HTERT RPE-1 (cell line): ENCODE results near the gene TRABD2B.

Source experiments
- in situ Hi-C: fragments of 300-500 bp; cut with MboI; formaldehyde crosslinking; loops from 4 replicates; pipeline ENCODE4 v1.14.3; 2020; ENCODE audit warnings: low sequenced_read_pairs

The TRABD2B gene

DNA sequence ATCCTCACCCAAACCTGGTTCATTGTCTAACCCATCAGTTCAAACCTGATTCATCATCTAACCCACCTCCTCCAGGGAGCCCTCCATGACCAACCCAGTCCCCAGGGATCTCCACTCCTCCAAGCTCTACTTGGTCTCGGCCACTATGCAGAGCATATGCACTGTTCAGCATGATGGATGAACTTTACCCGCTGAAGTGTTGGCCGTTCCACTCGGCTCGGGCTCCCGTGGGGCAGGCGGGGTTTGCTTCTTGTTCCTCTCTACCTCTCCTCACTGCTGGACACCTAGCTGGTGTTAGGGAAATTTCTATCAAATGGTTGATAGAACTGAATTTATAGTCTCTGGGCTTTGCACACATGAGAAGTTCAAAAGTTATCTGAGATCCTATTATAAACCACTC is 111.0 kb downstream of the TRABD2B start:
- in situ Hi-C loops = no loop called here

DNA sequence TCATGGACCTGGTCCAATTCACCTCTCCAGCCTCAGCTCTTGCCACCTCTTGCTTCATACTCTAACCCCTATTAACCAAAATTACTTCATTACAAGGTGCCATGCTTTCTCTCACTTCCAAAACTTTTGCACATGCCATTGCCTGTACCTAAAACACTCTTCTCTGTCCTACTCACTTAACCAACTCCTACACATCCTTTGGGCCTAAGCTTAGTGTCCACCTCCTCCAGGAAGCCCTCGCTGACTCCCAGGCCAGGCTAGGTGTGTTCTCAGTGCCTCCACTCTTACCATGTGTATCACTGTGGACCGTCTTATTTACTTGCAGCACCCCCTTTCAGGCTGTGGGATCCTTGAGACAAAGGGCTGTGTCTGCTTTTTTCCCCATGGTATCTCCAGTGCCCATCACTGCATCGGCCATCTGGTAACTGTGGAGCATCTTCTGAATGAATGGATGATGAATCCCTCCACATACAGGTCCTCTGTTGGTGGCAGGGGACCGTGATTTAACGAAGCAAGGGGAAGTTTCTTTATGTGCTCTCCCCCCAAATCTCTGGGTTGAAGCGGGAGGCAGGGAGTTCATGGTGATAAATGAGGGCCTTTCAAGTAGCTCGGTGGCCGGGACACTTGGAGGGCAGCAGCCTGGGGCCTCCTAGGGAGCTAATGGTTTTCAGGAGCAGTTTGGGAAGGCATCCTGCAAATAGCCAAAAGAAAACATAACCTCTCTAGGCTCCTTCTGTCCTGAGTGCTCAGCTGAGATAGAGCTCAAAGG is 111.9 kb downstream of the TRABD2B start:
- in situ Hi-C loops = no loop called here

DNA sequence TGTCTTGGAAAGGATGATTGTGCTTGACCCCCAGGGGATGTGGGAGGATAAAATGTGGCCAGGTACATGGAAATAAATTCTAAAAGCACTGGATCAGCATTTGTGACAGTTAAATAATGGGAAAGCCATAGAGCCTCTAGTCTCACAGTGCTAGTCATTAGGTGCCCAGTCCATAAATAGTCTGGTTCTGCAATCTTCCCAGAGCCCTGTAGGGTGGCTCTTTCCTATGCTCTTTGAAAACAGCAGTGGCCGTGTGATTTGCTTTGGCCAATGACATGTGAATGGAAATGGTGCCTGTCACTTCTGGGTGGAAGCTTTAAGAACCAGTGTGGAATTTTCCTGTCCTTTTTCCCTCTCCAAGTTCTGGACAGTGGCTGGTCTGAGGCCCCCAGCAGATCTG is 113.2 kb downstream of the TRABD2B start:
- in situ Hi-C loops = no loop called here

DNA sequence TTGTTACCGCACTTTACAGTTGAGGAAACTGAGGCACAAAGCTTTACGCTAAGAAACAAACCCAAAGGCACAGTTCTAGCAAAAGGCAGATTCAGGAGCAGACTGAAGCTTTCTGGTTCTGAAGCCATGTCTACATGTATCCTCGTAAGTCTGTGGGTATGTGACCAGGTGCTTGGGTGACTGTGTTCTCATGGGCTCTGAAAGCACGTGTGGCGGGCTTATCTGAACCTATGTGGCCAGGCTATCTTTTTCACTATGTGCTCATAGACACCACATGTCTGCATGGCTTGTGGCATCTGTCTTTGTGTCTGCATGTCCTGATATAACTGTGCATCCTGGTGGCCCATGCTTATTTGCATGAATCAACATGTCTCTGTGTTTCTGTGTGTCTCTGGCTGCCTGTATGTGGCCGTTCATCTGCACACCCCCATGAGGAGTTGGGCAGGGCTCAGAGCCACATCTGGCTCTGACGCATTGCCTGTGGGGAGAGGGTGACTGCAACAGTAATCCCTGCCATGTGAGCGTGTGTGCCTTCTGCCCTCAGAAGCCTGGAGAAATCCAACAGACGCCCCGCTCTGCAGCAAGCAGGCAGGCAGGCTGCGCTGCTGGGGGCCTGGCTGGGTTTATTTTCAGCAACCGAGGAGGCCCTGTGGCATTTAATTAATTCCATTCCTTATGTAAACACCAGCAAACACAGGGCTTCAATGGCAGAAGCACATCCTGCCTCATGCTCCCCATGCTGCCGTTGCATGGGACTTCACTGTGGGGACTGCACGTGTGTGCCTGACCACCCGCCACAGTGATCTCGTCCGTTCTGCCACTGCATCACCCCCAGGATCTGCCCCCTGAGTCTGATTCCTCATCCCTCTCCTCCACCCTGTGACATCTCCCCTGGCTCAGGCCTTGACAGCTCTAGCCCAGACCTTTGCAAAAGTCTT is 115.4 kb downstream of the TRABD2B start:
- in situ Hi-C loops = no loop called here

DNA sequence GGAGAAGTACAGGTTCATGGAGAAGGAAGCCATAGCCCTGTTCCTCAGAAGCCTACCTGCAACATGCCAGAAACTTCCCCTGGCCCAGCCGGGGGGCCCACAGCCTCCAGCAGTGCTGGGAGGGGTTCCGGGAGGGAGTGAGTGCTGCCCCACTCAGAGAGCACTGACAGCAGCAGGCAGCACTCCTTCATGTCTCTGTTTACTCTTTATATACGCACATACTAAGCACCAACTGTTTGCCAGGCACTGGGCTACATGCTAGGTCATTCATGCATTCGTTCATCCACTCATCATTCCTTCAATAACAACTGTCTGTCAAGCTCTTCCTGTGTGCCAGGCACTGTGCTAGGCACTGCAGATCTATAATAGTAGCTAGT is 120.6 kb downstream of the TRABD2B start:
- in situ Hi-C loops = no loop called here

DNA sequence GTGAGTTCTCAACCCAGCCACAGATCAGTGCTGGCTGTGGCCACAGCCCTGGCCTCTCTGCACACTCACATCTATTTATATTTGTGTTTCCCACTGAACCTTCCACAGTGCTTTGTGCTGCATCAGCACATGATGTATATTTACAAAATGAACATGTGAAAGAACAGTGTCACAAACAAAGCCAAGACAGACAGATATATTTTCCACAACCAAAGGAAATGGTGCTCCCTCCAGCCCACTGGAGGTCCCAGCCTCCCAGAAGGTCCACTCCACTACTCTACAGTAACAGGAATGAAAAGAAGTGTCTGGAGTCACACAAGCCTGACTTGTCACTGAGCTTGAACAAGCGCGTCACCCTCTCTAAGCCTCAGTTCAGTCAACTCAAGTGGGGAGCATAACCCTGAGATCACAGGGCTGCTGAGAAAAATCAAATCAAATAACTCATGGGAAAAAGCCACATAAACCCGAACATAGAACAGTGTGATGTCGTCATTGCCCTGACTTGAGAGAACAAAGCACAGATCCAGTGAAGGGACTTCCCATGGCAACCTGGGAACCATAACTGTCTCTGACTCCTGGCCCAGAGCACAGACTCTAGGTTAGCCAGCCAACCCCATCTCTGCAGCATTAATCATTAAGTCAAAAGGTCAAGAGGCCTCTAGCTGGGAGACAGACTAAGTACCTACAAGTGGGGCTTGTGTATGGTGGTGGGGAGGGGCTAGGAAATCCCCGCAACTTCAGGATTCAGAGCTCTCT is 121.2 kb downstream of the TRABD2B start:
- in situ Hi-C loops = no loop called here

DNA sequence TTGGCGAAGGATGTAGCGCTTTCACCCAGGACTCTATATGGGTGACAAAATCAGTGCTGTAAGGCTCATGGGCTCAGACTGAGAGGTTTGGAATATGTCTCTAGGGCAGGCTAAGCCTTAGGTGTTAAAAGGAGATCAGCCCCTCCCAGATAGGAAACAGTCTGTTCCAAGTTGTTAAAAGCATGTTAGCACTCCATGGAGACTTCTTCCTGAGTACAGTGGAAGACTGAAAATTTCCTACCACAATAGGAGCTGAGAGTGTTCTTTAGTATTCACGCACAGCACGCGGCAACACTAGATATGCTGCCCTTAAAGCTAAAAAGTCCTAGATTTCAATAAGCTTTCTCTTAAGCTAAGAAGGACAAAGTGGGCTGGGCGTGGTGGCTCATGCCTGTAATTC is 122.1 kb downstream of the TRABD2B start:
- in situ Hi-C loops = no loop called here

DNA sequence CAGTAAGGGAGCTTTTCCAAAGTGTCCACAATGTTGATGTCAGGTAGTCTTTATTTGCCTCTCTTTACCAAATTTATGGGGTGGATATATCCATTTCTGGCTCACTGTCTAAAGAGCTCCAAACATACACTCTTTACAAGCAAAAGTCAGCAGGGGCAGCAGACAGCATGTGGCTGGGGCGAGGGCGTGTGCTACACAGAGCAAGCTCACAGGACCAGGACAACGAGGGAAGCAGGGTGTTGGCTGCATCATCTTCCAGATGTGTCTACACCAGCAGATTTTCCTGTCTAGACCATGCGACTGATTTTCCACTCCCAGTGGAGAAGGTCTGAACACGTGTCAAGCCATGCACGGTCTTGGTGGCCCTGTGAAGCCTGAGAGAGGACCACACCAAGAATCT is 123.8 kb downstream of the TRABD2B start:
- in situ Hi-C loops = no loop called here

DNA sequence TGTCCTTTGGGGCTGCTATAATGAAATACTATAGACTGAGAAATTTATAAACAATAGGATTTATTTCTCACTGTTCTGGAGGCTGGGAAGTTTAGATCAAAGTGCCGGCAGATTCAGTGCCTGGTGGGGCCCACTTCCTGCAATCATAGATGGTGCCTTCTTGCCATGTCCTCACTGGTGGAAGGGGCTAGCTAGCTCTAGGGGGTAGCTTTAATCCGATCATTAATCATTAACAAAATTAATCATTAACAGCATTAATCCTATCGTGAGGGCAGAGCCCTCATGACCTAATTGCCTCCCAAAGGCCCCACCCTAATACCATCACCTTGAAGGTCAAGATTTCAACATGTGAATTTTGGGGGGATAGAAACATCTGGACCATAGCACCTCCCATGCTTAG is 124.3 kb downstream of the TRABD2B start:
- in situ Hi-C loops = no loop called here

DNA sequence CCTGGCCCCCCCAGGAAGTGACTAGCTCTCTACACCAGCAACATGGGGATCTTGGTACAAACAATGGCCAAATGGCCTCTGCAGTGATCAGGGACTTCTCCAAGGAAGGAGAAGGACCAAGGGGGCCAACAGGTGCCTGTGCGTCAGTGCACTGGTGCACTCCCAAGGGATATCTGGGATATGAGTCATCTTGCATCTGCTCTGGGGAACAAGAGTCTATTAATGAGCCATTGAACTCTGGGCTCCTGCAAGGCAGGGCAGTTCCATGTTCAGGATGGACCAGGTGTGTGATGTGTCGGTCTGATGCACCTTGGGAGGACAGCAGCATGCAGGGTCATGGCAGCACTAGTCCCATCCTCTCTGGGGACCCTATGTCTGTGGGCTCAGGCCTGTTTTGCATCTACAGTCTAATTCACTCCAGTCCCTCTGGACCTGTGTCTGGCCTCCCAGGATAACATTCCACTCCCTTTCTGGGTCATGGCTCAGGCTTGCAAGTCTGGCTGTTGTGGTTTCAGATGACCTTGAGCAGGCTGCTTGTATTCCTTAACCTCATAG is 125.3 kb downstream of the TRABD2B start:
- in situ Hi-C loops = no loop called here

DNA sequence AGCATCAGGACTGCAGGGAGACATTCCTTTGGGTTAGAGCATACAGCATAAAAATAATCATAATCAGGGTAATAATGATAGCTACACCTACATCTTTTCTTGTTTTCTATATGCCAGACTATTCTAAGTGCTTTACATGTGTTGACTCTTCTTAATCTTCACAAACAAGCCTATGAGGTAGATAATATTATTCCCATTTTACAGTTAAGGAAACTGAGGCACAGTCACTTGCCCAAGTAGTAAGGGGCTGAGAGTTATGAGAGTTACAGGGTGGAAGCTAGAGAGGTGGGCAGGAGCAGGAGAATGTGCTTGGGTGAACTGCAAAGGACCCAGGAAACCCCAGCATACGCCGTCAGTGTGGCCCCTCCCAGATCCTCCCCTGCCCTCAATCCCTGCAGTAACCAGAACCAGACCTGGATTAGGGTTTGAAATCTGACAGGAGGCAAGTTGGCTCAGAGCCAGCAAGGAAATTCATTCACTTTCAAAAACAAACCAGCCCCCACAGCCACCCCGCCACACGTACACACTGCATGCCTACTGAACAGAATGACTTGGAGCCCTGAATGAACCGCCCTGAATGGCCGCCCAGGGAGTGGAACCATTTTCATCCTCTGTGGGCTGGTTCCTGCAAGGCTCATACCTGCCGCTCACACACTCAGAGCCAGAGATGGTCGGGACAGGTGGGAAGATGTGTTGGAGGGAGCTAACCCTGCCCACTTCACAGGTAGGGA is 126.1 kb downstream of the TRABD2B start:
- in situ Hi-C loops = no loop called here

DNA sequence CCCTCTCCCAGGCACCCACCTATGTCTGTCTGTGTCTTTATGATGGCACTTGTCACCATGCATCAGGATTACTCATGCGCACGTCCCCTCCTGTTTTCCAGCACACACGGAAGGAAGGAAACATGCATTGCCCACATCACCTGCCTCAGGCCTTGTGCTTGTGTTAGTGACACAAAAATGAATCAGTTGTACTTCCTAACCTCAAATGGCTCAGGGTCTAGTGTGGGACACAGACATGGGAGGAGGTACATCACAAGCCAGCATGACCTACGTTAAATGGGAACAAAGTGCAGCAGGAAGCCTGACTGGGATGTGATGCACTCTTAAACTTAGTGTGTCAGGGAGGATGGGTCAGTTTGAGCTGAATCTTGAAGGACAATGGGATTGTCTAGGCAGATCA is 126.7 kb downstream of the TRABD2B start:
- in situ Hi-C loops = no loop called here

DNA sequence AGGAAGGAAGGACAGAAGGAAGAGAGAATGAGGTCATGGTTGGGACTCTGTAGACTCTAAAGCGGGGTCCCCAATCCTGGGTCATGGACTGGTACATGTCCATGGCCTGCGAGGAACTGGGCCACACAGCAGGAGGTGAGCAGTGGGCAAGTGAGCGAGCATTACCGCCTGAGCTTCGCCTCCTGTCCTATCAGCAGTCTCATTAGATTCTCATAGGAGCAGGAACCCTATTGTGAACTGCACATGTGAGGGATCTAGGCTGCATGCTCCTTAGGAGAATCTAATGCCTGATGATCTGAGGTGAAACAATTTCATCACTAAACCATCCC is 128.9 kb downstream of the TRABD2B start:
- in situ Hi-C loops = no loop called here

DNA sequence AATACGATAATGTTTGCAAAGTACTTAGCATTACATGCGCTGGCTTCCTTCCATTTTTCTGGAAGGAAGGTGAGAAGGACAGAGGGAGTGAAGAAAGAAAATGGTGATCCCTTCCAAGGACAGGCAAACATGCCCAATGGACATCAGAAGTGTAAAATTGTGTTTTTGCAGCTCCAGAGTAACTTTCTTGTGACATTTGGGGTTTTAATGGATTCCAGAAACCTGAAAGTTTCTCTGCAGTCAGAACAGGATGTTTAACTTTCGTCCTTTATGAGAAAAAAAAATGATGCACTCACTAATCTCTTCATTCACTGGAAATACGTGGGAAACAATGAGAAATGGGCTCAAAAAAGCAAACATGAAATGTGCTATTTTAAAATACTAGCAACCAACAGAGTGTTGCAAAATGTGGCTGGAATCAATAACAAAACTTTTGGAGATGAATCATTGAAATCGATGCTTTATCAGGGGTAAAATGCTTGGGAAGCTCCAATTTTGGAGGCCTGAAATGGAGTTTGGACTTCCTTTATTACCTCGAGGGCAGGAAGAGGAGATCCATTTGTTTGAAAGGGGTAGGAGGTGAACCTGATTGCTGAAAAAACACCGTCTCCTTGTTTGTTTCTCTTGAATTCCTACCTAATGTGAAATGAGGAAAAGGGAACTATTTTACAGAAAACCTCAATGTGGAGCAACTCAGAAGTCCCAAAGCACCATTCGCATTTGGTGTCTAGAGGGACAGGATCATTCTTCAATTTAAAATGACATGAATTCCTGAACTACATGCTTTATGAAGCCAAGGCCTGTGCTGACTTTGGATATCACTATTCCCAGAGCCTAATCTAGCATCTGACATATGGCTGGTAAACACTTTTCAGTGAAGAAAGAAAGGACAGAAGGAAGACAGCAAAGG is 129.5 kb downstream of the TRABD2B start:
- in situ Hi-C loops = no loop called here

DNA sequence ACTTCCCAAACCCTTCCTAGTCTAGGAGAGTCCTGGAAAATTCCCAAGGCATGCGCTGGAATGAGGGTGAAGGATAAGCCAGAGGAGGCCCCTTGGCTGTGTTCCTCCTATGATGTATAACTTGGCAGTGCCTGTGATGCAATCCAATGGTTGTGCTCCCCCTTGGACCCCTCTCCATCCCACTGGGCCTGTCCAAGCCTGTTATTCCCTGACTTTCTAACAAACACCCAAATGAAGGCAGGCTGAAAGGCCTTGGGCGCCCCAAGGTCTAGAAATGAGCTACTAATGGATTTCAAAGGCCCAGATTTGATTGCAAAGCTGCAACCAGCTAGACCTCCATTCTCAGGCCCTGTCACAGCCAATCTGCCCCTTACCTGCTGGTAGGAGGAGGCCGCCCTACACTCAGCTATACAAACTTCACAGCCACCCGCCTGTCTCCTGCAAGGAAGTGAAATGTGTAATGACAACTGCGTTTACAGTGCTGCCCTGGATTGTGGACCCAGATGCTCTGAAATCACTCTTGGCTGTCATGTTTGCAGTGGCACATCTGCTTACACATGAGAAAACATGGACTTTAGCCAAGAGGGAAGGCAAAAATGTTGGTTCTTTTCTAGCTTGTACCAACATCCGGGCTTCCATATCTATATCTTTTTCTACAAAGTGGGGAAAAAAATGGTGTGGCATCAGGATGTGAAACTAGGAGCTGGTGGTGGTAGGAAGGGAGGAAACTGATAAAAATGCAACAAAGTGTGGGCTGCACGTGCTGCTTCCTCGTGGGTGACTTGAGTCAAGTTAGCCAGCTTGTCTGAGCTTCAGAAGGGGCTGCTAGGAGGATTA is 130.4 kb downstream of the TRABD2B start:
- in situ Hi-C loops = no loop called here

DNA sequence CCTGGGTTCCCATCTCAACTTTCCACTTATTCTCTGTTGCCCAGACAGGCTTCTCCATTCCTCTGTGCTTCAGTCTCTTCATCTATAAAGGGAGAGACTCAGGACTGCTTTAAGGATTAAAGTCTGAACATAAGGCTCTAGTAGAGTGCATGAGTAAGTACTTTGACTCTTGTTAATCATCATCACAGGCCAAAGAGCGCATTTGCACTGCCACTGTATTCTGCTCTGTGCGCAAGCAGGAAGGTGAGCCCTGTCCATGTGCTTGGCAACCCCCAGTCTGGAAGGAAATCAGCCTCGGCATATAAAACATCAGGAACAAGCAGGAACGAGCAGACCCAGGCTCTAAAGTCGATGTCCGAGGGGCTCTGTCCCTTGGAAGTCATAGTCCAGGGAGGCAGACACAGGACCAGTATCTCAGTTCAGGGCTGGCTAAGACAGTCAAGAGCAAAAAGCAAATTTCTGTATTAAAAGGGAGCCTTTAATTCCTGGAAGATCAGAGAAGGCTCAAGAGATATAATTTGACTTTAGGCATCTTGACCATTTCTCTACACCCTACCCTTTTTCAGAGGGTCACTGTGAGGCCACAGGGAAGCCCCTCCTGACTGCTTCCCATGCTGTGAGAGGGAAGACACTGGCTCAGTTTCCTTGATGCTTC is 131.2 kb downstream of the TRABD2B start:
- in situ Hi-C loops = no loop called here

DNA sequence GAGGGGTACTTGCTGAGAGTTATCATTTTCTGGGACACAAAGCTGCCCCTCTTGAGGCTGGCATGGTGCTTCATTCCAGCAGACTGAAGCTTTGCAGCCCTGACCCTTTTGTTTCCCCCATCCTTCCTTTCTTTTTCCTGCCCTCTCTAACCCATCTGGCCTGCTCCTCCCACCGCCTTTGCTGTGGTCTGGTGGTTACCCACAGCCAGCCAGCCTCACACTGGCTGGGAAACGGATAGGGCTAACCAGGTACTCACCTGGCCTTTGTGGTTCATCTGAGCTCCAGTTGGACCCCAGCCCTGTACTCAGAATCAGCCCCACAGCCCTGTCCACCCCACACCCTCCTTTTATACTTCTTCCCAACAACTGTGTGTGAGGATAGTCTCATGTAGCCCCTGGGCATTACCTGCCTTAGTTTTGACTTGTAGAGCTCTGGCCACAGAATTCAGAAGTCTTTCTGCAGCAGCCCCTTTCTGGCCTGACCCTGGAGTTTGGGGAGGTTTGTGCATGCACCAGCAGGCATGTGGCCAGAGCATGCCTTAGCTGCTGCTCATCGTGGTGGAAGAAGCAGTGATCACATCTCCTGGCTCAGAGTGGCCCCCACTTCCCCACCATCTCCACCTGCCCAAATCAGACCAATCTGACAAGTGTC is 138.0 kb downstream of the TRABD2B start:
- in situ Hi-C loops = no loop called here

DNA sequence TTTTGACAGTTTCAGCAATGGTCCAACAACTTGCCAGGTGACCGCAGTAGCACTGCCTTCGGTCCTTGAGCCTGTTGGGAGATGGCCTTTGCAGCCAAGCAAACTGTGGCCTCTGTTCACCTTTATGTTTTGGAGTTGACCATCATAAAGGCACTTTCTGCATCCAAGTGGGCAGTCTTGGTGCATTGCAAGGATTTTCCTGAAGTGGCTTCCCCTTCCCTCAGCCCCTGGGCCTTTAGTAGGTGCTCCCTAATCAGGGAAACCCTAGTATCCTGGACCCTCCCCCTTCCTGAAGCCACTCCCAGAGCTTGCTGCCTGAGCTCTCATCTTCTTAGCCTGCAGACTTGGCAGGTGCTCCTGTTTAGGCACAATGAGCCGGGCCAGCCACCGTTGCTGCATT is 140.2 kb downstream of the TRABD2B start:
- in situ Hi-C loops = no loop called here
